Neural progenitor cell (in vitro differentiated cells): Measurements from ENCODE around the gene GINS1. TPM values are rescaled to one million over a fixed set of nuclear protein-coding genes. Genes with fewer than 3 reads are reported as not detected.

ENCODE experiments used
- DNase-seq: peaks from one replicate; pipeline ENCODE4 v3.0.0-alpha.2; 2016; ENCODE audit warnings: low spot score
- H2AFZ ChIP-seq: fragments of 200-600 bp; sonication (generic); replicated peaks from 2 replicates; pipeline ENCODE4 v1.6.1; 2016; ENCODE audit warnings: antibody characterized with exemption
- H3F3A ChIP-seq: fragments of 200-600 bp; sonication (generic); 2 replicates; pipeline ENCODE4 v1.6.1; 2016; ENCODE audit warnings: antibody characterized with exemption, low read depth
- H3K27ac ChIP-seq: fragments of 200-600 bp; sonication (generic); 2 replicates; pipeline ENCODE4 v1.5.1; 2016; ENCODE audit warnings: mild to moderate bottlenecking
- H3K27me3 ChIP-seq: fragments of 200-600 bp; sonication (generic); 2 replicates; pipeline ENCODE4 v1.6.1; 2016; ENCODE audit warnings: mild to moderate bottlenecking, moderate library complexity
- H3K36me3 ChIP-seq: fragments of 200-600 bp; sonication (generic); 2 replicates; pipeline ENCODE4 v1.5.1; 2016
- H3K4me1 ChIP-seq: fragments of 200-600 bp; sonication (generic); 2 replicates; pipeline ENCODE4 v1.6.1; 2016; ENCODE audit warnings: mixed run types
- H3K4me2 ChIP-seq: fragments of 200-600 bp; sonication (generic); 2 replicates; pipeline ENCODE4 v1.6.1; 2016
- H3K4me3 ChIP-seq: fragments of 200-600 bp; sonication (generic); 2 replicates; pipeline ENCODE4 v1.5.1; 2016
- H3K79me2 ChIP-seq: fragments of 200-600 bp; sonication (generic); 2 replicates; pipeline ENCODE4 v1.6.1; 2016; ENCODE audit warnings: low read depth
- H3K9ac ChIP-seq: fragments of 200-600 bp; sonication (generic); 2 replicates; pipeline ENCODE4 v1.6.1; 2016
- H3K9me3 ChIP-seq: fragments of 200-600 bp; sonication (generic); 2 replicates; pipeline ENCODE4 v1.5.1; 2016; ENCODE audit warnings: low read depth
- H4K20me1 ChIP-seq: fragments of 200-600 bp; sonication (generic); 2 replicates; pipeline ENCODE4 v1.6.1; 2016; ENCODE audit warnings: low read depth
- H3K27ac Mint-ChIP-seq: 3 replicates; pipeline ENCODE4 v1.8.0; 2021; ENCODE audit warnings: mixed read lengths
- H3K27me3 Mint-ChIP-seq: 2 replicates; pipeline ENCODE4 v1.8.0; 2022; ENCODE audit warnings: low read depth, mild to moderate bottlenecking, inconsistent platforms, moderate library complexity, mixed read lengths; ENCODE audit not compliant: insufficient read depth
- H3K36me3 Mint-ChIP-seq: 3 replicates; pipeline ENCODE4 v1.8.0; 2021; ENCODE audit warnings: mixed read lengths
- H3K4me1 Mint-ChIP-seq: 3 replicates; pipeline ENCODE4 v1.8.0; 2021; ENCODE audit warnings: mixed read lengths
- H3K4me3 Mint-ChIP-seq: 3 replicates; pipeline ENCODE4 v1.8.0; 2021; ENCODE audit warnings: mild to moderate bottlenecking, moderate library complexity, mixed read lengths
- H3K9me3 Mint-ChIP-seq: 3 replicates; pipeline ENCODE4 v1.8.0; 2020; ENCODE audit warnings: mixed read lengths
- CTCF ChIP-seq: fragments of 200-600 bp; sonication (generic); IDR thresholded peaks from 2 replicates; pipeline ENCODE4 v1.5.1; 2017; ENCODE audit warnings: antibody characterized with exemption, mild to moderate bottlenecking
- EZH2 ChIP-seq: fragments of 200-600 bp; sonication (generic); IDR thresholded peaks from 2 replicates; pipeline ENCODE4 v1.6.1; 2017; ENCODE audit warnings: antibody characterized with exemption, mild to moderate bottlenecking, moderate library complexity
- EZH2phosphoT487 ChIP-seq: fragments of 200-600 bp; sonication (generic); IDR thresholded peaks from 2 replicates; pipeline ENCODE4 v1.6.1; 2017; ENCODE audit warnings: antibody characterized with exemption
- total RNA-seq: library from RNA; depleted of rRNA; stranded (reverse); fragments of >200 nt; gene quantifications from 2 replicates; pipeline ENCODE4 v1.2.3, GENCODE V29; 2015; ENCODE audit warnings: low replicate concordance

Gene GINS1
- total RNA-seq, 1 donor from 2014 or later: 69.6 TPM

GRCh38 chr20:25479638-25480037, 72.2 kb downstream of the GINS1 start:
- Histone ChIP-seq H3K36me3 (no peaks in the 10 kb centered on the region), H3K4me2 (no peak overlapping the region), H3K27ac (no peak overlapping the region), H3K79me2 (no peaks in the 10 kb centered on the region), H3F3A (no peaks in the 10 kb centered on the region), H4K20me1 (no peaks in the 10 kb centered on the region), H3K4me3 (no peak overlapping the region), H3K9ac (no peak overlapping the region), H3K9me3 (no peaks in the 10 kb centered on the region), H3K27me3 (no peaks in the 10 kb centered on the region), H3K4me1 (no peaks in the 10 kb centered on the region), H2AFZ (no peak overlapping the region)
- H3K4me3 Mint-ChIP-seq: no peak overlapping the region
- no peaks in the 10 kb centered on the region for H3K9me3 Mint-ChIP-seq
- H3K27me3 Mint-ChIP-seq: peaks cover 2% of the 10 kb centered on the region
- H3K4me1 Mint-ChIP-seq: no peaks in the 10 kb centered on the region
- DNase-seq: no peak
- TF ChIP-seq EZH2phosphoT487 (no peak), CTCF (no peak), EZH2 (no peak)
- H3K36me3 Mint-ChIP-seq: peaks cover 26% of the 10 kb centered on the region
- no peak overlapping the region for H3K27ac Mint-ChIP-seq

GRCh38 chr20:25480156-25480555, 72.7 kb downstream of the GINS1 start:
- Histone ChIP-seq H3K36me3 (no peaks in the 10 kb centered on the region), H3K4me1 (no peaks in the 10 kb centered on the region), H2AFZ (no peak overlapping the region), H3K4me3 (no peak overlapping the region), H3K9me3 (no peaks in the 10 kb centered on the region), H3K9ac (no peak overlapping the region), H3K27ac (no peak overlapping the region), H3F3A (no peaks in the 10 kb centered on the region), H3K79me2 (no peaks in the 10 kb centered on the region), H3K4me2 (no peak overlapping the region), H4K20me1 (no peaks in the 10 kb centered on the region), H3K27me3 (no peaks in the 10 kb centered on the region)
- Mint-ChIP-seq H3K27me3 (peaks cover 2% of the 10 kb centered on the region), H3K36me3 (peaks cover 28% of the 10 kb centered on the region), H3K4me1 (no peaks in the 10 kb centered on the region), H3K9me3 (no peaks in the 10 kb centered on the region), H3K27ac (no peak overlapping the region), H3K4me3 (no peak overlapping the region)
- TF ChIP-seq EZH2phosphoT487: no peak
- TF ChIP-seq EZH2: no peak
- no peak for TF ChIP-seq CTCF
- no peak for DNase-seq

GRCh38 chr20:25480797-25481196, 73.3 kb downstream of the GINS1 start:
- Mint-ChIP-seq H3K27ac (no peak overlapping the region), H3K27me3 (peaks cover 2% of the 10 kb centered on the region), H3K36me3 (peaks cover 24% of the 10 kb centered on the region), H3K4me1 (no peaks in the 10 kb centered on the region), H3K4me3 (no peak overlapping the region), H3K9me3 (no peaks in the 10 kb centered on the region)
- H3K4me2 ChIP-seq: no peak overlapping the region
- no peak overlapping the region for H3K27ac ChIP-seq
- H3K9me3 ChIP-seq: no peaks in the 10 kb centered on the region
- H3K4me3 ChIP-seq: no peak overlapping the region
- no peaks in the 10 kb centered on the region for H3K36me3 ChIP-seq
- no peak for DNase-seq
- H3K27me3 ChIP-seq: no peaks in the 10 kb centered on the region
- H3F3A ChIP-seq: no peaks in the 10 kb centered on the region
- H3K9ac ChIP-seq: no peak overlapping the region
- H4K20me1 ChIP-seq: no peaks in the 10 kb centered on the region
- no peaks in the 10 kb centered on the region for H3K79me2 ChIP-seq
- H3K4me1 ChIP-seq: no peaks in the 10 kb centered on the region
- no peak for TF ChIP-seq CTCF
- H2AFZ ChIP-seq: no peak overlapping the region
